NCI-H82 (cell line): ENCODE results near the gene RREB1.

Experiments
- DNase-seq: peaks from one replicate; lab custom pipeline; 2025; lab: John Stamatoyannopoulos, UW

The RREB1 gene

DNA sequence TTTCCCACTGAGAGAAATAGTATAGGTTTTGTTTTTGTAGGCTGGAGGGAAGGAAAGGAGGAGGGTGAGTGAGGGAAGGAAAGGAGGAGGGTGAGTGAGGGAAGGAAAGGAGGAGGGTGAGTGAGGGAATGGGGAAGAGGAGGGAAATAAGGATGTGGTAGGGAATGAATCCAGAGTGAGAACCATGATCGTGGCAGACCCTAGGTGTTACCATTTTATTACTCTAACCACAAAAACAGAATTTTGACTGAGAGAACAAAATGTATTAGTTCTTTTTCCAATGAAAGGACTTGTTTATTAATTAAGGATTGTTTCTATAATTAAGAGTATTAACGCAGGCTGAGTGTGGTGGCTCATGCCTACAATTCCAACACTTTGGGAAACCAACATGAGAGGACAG, 188.8 kb downstream of the RREB1 start:
- DNase-seq, result no peak

DNA sequence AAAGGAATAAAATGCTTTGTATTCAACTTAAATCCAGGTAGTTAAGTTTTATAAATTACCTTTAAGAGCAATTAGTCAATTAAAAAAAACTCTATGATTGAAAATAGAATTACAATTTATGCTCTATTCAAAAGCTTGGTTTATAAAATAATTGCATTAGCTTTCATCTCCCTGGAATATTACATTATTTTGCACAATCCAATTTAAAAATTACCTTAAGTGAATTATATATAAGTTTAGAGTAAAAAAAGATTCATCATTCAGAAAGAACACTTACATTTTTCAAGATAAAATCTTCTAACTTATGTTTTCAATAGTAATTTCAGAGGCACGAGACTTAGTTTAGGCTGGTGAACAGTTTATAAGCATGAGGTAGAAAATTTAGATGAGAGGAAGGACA, 190.4 kb downstream of the RREB1 start:
- DNase-seq, result no peak

DNA sequence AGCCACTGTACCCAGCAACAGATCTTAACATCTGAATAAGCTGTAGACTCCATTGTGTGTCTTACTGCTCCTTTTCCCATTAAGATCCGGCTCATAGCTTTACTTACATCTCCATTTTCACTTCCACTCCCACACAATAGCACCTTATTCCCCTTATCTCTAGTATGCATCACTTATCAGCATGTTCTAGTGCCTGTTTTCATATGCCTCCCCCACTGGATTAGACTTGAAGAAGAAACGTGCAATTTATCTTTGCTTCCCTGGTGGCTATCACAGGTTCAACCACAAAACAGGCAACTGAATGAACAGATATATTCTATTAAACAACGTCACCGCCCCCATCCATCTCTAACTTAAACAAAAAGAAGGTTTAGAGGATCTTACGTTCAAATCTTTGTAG, 193.2 kb downstream of the RREB1 start:
- DNase-seq, result no peak
